ENCODE results near the gene PTGES3. TPM values are rescaled to one million over a fixed set of nuclear protein-coding genes. Genes with fewer than 3 reads are reported as not detected.
"Not testable (repeated sequence)": the region's sequence is repeated elsewhere in the genome, so short reads cannot be mapped to it uniquely, and the experiment has no call there.

Gene PTGES3
- polyA plus RNA-seq, 2 of the 4 experiments (the other 2 are of a cell fraction), result 272 to 406 TPM

GRCh38 chr12:56657416-56658379, 30.4 kb downstream of the PTGES3 start:
- 85% methylated on average over 7 of the region's 7 CpGs for WGBS (ENCODE audit: missing lambda C conversion rate)
- peak in 1 of 2 experiments; percentile 14; a peak in 2 of 6 replicates for ATAC-seq
- FAIRE-seq, result no peak
- H3K27ac ChIP-seq, result no peak overlapping the region
- TF ChIP-seq PHF8 (IDR thresholded peaks at IDR 0.05; ENCODE audit: borderline replicate concordance, low read depth) (no peak), KDM5A (IDR thresholded peaks at IDR 0.05) (no peak), TP53 (CRISPR knock-in tag; IDR thresholded peaks at IDR 0.05) (no peak)
- H3K9me3 ChIP-seq, result no peaks in the 10 kb centered on the region
- H3K4me3 ChIP-seq, result no peak overlapping the region
- ChIA-PET POLR2A (interaction anchor here (2.2 kb wide), 1 partner anchor 31 kb away, joined by 5 read pairs; the partner anchor contains the start of gene PTGES3), CTCF (no interaction called here)
- no peak for DNase-seq (ENCODE audit: low read depth in 1 of 2, low spot score in 1 of 2)
- H3K4me1 ChIP-seq, result no peaks in the 10 kb centered on the region
- no peak overlapping the region for H3K4me2 ChIP-seq

- H3K27ac ChIP-seq; FAIRE-seq; POLR2A ChIA-PET; H3K4me3 ChIP-seq; ATAC-seq; H3K4me1 ChIP-seq; H3K4me2 ChIP-seq; DNase-seq (ENCODE audit: low read depth in 1 of 2, low spot score in 1 of 2); H3K9me3 ChIP-seq: not testable (repeated sequence)
- 75% methylated on average over 5 of the region's 5 CpGs for WGBS (ENCODE audit: missing lambda C conversion rate)
- CTCF ChIA-PET, result interaction anchor here (1.0 to 1.5 kb wide), 2 partner anchors 17 kb away, joined by 3 to 6 read pairs; no protein-coding TSS in a partner anchor
Observed at GRCh38 chr12:56653781-56654180, 34.3 kb downstream of the PTGES3 start.

GRCh38 chr12:56648023-56648422, 40.1 kb downstream of the PTGES3 start:
- DNase-seq (ENCODE audit: low read depth in 1 of 2, low spot score in 1 of 2); H3K9me3 ChIP-seq; H3K4me2 ChIP-seq; H3K27ac ChIP-seq; ATAC-seq; POLR2A ChIA-PET; H3K4me3 ChIP-seq; FAIRE-seq: not testable (repeated sequence)
- CTCF ChIA-PET, result interaction anchor here (0.7 to 4.3 kb wide), 3 partner anchors 12 to 492 kb away, joined by 3 to 37 read pairs (median 4); no protein-coding TSS in a partner anchor
- peaks cover 17% of the 10 kb centered on the region; the same call in 2 of the 3 replicates for H3K4me1 ChIP-seq
- WGBS (ENCODE audit: missing lambda C conversion rate), result 85% methylated on average over 9 of the region's 9 CpGs

- H3K27ac ChIP-seq, result peak within 1 kb of the TSS; percentile 88 to 91
- 1% methylated on average over 32 of the region's 39 CpGs for WGBS (ENCODE audit: missing lambda C conversion rate)
- POLR2A ChIA-PET, result interaction anchor here (0.6 to 2.2 kb wide), 4 partner anchors 9 to 60 kb away, joined by 4 to 22 read pairs (median 12); partner anchors contain the start of gene PTGES3
- DNase-seq (ENCODE audit: low read depth in 1 of 2, low spot score in 1 of 2), result peak; percentile 100
- CTCF ChIA-PET, result interaction anchor here (1.3 to 4.3 kb wide), 3 partner anchors 10 to 132 kb away, joined by 3 to 37 read pairs (median 3); no protein-coding TSS in a partner anchor
- peak within 1 kb of the TSS; percentile 78 for H3K4me3 ChIP-seq
- peaks cover 17% of the 10 kb centered on the region; the same call in 2 of the 3 replicates for H3K4me1 ChIP-seq
- no peaks in the 10 kb centered on the region for H3K9me3 ChIP-seq
- H3K4me2 ChIP-seq, result peak within 1 kb of the TSS; percentile 80
- peak; percentile 100 for ATAC-seq
- FAIRE-seq, result peak; percentile 94
- TF ChIP-seq ZC3H11A (IDR thresholded peaks at IDR 0.05) (no peak), GATA3 (IDR thresholded peaks at IDR 0.05; ENCODE audit: borderline replicate concordance) (0 out of 2 replicates have a peak, but pooled peaks have one; percentile 14), BCL3 (IDR thresholded peaks at IDR 0.05) (peak; percentile 95), PBX3 (IDR thresholded peaks at IDR 0.05) (peak; percentile 100), PHF8 (IDR thresholded peaks at IDR 0.05; ENCODE audit: borderline replicate concordance, low read depth) (peak; percentile 99), MAX (IDR thresholded peaks at IDR 0.05) (peak; percentile 80), CHD2 (IDR thresholded peaks at IDR 0.05; ENCODE audit: low read length, partially characterized antibody) (peak; percentile 68), POLR2A (IDR thresholded peaks at IDR 0.05; ENCODE audit: low read length) (peak; percentile 99), REST (IDR thresholded peaks at IDR 0.05) (peak; percentile 14; the same call in 1 of the 2 replicates), MYC (IDR thresholded peaks at IDR 0.05; ENCODE audit: borderline replicate concordance, low read length) (peak; percentile 28), ELK1 (IDR thresholded peaks at IDR 0.05; ENCODE audit: low read depth, low read length) (no peak), JUN (IDR thresholded peaks at IDR 0.05) (peak; percentile 86 to 95; a peak in 4 of 5 replicates), E2F6 (IDR thresholded peaks at IDR 0.05; ENCODE audit: borderline replicate concordance, low read depth) (peak; percentile 52; the same call in 1 of the 2 replicates), HEYL (CRISPR knock-in tag; IDR thresholded peaks at IDR 0.05) (no peak)
Observed at GRCh38 chr12:56645717-56646446, 42.2 kb downstream of the PTGES3 start, which contains the start of gene ATP5F1B. Gene ATP5F1B (minus strand): TSS chr12:56645984. CDS start chr12:56645963, 21 bp downstream.

Measured in A549 (cell line).